Measurements from ENCODE around the gene SPEM2.

Gene SPEM2

DNA sequence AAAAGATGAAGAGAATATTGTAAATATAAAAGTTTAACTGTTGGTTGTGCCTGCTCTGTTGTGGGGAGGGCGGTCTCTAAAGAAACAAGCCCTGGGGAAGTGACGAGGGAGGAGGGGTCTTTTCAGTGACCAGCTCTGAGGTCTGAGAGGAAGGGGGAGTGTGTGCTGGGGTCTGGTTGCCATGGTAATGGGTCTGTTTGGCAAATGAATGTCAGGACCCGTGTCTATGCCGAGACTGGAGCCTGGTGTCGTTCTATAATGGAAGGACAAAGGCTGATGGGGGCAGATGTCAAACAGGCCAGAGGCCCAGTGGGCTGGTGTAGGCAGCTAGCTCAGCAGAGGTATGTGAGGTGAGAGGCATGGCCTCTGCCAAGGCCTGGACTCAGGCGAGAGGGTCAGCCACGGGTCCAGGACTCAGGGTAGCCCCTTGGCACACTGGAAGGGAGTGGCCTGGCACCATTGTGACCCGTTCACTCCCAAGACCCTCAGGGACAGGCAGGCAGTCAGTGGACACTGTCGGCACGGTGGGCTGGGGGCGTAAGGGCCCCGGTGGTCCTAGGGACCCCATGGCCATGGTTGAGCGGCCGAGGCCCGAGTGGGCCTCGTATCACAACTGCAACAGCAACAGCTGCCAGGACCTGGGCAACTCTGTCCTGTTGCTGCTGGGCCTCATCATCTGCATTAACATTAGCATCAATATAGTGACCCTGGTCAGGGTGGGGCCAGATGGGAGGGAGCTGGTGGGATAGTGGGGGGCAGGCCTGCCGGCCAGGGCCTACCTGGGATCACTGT, 5.4 kb upstream of the SPEM2 start, which contains the start of gene SPEM1:
Gene SPEM1, plus strand, starts transcription at position 506 of the 792 bp plus-strand sequence. Its CDS starts 61 bp downstream, at position 567.
- in situ Hi-C loops (cut with MboI; ENCODE audit: low sequenced_read_pairs), result no loop called here

DNA sequence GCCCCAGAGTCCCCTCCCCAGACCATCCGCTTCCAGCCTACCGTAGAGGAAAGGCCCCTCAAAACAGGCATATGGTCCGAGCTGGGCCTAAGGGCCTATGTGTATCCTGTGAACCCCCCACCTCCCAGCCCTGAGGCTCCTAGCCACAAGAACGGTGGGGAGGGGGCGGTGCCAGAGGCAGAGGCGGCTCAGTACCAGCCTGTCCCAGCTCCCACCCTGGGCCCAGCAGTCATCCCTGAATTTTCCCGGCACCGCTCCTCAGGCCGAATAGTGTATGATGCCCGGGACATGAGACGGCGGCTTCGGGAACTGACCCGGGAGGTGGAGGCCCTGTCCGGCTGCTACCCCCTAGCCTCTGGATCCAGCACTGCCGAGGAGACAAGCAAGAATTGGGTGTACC, 4.2 kb upstream of the SPEM2 start:
- in situ Hi-C loops (cut with MboI; ENCODE audit: low sequenced_read_pairs), result no loop called here

DNA sequence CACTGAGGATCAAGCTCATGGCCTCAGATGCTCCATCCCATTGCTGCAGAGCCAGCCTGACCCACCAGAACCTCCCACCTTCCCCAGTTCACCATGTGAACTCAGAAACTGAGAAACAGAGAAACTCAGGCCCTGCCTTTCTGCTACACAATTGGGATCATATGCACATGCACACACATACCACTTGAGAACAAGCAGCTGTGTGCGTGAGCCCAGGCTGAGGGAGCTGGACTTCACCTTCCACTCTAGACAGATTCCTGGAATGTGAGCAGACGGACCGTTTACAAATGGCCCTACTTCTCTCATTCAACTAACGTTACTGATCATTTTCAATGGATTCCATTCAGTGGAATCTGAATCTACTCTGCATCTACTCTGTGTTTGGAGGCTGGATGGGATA, 1.7 kb upstream of the SPEM2 start:
- in situ Hi-C loops (cut with MboI; ENCODE audit: low sequenced_read_pairs), result no loop called here

DNA sequence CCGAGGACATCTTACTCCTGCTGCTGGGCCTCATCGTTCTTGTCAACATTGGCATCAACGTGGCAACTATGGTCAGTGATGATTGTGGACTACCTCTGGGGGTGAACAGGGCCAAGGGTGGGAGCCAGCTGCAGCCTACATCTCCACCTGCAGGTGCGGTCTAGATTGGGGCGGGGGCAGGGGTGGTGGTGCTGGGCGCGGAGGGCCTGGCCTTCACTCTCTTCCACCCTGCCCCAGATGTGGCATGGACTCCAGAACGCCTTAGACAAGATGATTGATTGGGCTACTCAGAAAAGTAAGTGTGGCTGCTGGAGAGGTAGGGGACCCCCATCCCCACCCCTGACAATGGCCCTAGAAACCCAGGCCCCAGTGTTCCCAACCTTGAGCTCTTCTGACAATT, 340 bp downstream of the SPEM2 start:
- in situ Hi-C loops (cut with MboI; ENCODE audit: low sequenced_read_pairs), result no loop called here

DNA sequence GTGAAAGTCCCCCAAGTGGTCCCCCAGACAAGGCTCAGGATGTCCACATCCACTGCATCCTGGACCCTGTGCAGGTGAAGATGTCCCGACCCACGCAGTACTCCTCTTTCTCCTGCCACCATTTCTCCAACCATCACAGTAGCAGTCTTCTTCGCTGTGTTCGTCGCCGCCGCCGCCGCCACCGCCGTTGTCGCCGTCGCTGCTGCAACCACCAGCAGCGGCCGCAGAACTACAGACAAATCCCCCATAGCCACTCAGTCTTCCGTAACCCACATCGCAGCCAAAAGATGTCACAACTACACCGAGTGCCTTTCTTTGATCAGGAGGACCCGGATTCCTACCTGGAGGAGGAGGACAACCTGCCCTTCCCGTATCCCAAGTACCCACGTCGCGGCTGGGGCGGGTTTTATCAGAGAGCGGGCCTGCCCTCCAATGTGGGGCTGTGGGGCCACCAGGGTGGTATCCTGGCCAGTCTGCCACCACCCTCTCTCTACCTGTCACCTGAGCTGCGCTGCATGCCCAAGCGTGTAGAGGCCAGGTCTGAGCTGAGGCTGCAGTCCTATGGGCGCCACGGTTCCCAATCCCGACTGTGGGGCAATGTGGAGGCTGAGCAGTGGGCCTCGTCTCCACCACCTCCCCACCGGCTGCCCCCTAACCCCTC, 917 bp downstream of the SPEM2 start:
- in situ Hi-C loops (cut with MboI; ENCODE audit: low sequenced_read_pairs), result no loop called here

DNA sequence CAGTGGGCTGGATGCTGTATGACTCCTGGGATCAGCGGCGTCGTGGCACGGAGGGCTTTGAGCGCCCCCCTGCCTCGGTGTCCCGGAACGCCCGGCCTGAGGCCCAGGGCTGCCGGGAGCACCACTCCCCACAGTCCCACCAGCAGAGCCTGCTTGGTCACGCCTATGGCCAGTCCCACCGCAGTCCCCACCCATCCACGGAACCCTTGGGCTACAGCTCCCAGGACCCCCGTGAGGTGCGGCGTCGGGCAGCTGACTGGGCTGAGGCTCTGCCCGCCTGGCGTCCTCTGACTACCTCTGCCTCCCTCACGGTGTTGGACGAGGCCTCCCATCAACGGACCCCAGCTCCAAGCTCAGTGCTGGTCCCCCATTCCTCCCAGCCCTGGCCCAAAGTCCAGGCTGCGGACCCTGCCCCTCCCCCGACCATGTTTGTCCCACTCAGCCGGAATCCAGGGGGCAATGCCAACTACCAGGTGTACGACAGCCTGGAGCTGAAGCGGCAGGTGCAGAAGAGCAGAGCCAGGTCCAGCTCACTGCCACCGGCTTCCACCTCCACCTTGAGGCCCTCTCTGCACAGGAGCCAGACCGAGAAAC, 1.6 kb downstream of the SPEM2 start:
- in situ Hi-C loops (cut with MboI; ENCODE audit: low sequenced_read_pairs), result no loop called here

DNA sequence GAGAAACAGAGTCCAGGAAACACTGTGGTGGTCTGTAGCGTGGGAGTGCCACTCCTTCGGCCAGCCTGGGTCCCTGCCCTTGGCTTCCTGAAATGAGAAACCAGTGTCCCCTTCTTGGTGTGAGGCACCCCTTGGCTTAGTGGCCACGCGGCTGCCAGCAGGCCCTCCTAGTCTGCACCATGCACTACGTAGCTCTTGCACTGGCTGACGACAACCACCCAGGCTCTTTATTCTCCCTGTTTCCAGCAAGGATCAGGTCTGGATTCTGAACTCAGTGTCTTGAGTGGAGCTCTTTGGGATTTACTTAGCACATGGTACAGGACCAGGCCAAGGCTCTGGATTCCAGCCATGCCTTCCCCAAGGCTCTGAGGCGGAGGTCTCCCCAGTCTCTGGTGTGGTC, 2.1 kb downstream of the SPEM2 start:
- in situ Hi-C loops (cut with MboI; ENCODE audit: low sequenced_read_pairs), result no loop called here

DNA sequence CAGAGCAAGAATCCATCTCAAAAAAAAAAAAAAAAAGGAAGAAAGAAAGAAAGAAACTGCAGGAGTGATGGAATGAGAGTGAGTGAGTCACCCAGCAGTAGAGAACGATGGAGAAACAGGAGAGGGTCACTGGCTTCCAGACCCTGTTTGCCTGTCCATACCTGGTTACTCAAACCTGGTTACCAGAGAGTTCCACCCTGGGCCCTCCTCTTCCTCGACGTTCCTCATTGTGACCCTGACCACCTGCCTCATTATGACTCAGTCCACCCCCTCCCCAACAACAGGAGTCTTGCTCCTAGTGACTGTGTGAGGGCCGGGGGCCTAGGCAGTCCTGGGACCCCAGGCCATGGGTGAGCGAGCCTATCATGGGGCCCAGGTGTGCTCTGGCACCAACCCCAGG, 3.1 kb downstream of the SPEM2 start, which contains the start of gene SPEM3:
Gene SPEM3, plus strand, starts transcription at position 301 of the 400 bp plus-strand sequence. Its CDS starts 46 bp downstream, at position 347.
- in situ Hi-C loops (cut with MboI; ENCODE audit: low sequenced_read_pairs), result no loop called here

DNA sequence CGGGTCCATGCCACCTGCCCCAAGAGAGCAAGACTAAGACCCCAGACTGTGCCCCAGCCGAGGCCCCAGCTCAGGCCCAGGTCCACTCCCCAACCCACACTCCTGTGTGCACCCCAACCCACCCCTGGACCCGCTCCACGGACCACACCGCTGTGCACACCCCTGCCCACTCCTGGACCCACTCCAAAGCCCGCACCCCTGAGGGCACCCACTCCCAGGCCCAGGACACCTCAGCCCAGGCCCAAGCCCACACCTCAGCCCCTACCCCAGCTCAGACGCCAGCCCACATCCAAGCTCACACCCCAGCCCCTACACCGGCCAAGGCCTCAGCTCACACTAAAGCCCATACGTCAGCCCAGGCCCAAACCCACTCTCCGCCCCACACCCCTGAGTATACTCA, 4.3 kb downstream of the SPEM2 start:
- in situ Hi-C loops (cut with MboI; ENCODE audit: low sequenced_read_pairs), result no loop called here

DNA sequence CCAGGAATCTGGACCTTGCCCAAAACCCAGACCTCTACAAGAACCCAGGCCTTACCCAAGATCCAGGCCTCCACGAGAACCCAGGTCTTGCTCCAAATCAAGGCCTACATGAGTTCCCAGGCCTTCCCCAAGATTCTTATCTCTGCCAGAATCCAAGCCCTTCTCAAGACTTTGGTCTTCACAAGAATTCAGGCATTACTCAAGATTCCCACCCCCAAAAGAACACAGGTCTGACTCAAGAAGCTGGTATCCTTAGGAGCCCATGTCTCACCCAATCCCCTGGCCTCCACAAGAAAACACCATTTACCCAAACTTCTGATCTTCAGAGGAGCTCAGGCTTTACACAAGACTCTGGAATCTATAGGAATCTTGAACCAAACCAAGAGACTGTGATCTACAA, 5.8 kb downstream of the SPEM2 start:
- in situ Hi-C loops (cut with MboI; ENCODE audit: low sequenced_read_pairs), result no loop called here

DNA sequence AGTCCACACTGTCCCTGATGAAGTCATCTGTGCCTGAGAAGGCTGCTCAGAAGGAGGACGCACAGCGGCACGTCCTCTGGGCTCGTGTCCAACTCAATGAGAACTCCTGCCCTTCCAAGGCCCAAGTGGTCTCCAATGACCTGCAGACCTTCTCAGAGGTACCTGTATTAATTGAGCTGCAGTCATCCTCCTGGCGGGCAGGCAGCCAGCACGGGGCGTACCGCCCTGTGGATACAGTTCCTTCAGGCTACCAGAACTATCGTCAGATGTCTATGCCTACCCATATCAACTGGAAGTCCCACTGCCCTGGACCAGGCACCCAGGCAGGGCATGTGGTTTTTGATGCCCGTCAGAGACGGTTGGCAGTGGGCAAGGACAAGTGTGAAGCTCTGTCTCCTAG, 6.9 kb downstream of the SPEM2 start:
- in situ Hi-C loops (cut with MboI; ENCODE audit: low sequenced_read_pairs), result no loop called here

DNA sequence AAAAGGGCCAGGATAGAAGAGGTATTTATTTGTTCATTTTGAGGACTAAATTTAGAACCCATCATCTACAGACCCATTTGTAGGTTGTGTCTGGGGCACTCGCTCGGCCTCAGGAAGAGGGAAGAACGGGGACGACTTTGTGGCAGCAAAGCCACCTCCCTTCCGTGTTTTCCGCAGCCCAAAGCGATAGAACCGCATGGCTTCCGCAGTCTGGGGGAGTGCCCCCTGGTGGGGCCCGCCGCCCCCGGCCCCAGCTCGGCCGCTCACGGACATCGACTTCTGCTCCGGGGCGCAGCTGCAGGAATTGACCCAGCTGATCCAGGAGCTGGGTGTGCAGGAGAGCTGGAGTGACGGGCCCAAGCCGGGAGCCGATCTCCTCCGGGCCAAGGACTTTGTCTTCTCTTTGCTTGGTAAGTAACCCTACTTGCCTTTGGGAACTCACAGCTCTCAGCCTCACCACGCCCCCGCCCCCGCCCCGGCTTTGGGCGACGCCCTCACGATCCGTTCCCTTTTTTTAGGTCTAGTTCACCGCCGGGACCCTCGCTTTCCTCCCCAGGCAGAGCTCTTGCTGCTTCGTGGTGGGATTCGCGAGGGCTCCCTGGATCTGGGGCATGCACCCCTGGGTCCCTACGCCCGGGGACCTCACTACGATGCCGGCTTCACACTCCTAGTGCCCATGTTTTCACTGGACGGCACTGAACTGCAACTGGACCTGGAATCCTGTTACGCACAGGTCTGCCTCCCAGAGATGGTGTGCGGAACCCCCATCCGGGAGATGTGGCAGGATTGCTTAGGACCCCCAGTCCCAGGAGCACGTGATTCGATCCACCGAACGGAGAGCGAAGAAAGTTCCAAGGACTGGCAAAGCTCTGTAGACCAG, 10.5 kb downstream of the SPEM2 start:
- in situ Hi-C loops (cut with MboI; ENCODE audit: low sequenced_read_pairs), result no loop called here

DNA sequence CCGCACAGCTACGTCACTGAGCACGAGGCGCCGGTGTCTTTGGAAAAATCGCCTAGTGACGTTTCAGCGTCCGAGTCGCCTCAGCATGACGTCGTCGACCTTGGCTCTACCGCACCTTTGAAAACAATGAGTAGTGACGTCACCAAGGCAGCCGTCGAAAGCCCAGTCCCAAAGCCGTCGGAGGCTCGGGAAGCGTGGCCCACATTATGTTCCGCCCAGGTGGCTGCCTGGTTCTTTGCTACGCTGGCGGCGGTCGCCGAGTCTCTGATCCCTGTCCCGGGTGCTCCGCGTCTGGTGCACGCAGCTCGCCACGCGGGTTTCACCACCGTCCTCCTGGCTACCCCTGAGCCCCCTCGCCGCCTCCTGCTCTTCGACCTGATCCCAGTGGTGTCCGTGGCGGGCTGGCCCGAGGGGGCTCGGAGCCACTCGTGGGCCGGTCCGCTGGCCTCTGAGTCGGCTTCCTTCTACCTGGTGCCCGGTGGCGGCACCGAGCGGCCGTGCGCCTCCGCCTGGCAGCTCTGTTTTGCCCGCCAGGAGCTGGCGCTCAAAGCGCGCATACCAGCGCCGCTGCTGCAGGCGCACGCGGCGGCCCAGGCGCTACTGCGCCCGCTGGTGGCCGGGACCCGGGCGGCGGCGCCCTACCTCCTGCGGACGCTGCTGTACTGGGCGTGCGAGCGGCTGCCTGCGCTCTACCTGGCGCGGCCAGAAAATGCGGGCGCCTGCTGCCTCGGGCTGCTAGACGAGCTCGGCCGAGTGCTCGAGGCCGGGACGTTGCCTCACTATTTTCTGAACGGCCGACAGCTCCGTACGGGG, 11.3 kb downstream of the SPEM2 start:
- in situ Hi-C loops (cut with MboI; ENCODE audit: low sequenced_read_pairs), result no loop called here

DNA sequence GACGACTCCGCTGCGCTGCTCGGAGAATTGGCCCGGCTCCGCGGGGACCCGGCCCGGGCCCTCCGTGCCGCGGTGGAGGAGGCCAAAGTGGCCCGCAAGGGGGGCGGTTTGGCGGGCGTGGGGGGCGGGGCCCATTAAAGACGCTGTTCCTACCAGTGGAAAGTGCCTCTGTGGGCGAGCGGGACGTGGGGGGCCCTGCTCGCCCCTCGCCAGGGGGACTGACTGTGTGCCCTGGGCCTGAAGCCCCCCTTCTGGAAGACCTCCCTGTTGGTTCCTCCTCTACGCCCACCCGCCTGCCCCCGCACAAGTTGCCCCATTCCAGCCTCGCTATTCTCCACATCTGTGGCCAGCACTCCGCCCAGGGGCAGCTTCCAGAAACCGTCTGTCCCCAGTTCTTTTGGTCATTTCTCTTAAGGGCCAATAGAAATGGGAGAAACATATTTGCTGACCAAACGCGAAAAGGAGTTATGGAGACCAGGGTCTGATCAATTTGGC, 12.0 kb downstream of the SPEM2 start:
- in situ Hi-C loops (cut with MboI; ENCODE audit: low sequenced_read_pairs), result no loop called here

DNA sequence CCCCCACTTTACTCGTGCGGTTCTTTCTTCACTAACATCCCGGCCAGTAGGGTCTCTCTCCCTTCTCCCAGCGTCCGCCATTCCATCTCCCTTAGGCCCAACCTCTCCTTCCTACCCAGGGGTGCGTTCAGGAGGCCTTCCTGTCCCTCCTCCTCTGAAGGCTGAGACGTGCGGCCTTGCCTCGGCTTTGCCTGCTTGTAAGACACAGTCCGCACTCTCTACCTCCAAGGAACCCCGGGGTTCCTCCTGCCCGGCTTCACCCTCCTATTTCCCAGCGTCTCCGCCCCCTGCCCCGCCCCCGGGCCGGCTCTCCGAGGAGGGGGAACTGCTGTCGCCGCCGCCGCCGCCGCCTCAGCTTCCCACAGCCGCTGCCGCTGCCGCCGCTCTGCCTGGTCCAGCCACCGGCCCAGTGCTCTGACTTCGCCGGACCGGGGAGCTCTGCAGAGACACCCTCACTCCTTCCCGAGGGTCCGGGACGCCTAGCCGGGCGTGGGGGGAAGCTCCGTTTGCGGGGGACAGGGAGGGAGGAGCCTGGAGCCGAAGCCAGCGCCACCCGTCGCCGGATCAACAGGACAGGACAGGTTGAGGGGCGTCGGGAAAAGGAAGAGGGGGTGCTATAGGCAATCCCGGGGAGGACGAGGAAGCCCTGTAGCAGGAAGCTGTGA, 12.7 kb downstream of the SPEM2 start:
- in situ Hi-C loops (cut with MboI; ENCODE audit: low sequenced_read_pairs), result no loop called here

DNA sequence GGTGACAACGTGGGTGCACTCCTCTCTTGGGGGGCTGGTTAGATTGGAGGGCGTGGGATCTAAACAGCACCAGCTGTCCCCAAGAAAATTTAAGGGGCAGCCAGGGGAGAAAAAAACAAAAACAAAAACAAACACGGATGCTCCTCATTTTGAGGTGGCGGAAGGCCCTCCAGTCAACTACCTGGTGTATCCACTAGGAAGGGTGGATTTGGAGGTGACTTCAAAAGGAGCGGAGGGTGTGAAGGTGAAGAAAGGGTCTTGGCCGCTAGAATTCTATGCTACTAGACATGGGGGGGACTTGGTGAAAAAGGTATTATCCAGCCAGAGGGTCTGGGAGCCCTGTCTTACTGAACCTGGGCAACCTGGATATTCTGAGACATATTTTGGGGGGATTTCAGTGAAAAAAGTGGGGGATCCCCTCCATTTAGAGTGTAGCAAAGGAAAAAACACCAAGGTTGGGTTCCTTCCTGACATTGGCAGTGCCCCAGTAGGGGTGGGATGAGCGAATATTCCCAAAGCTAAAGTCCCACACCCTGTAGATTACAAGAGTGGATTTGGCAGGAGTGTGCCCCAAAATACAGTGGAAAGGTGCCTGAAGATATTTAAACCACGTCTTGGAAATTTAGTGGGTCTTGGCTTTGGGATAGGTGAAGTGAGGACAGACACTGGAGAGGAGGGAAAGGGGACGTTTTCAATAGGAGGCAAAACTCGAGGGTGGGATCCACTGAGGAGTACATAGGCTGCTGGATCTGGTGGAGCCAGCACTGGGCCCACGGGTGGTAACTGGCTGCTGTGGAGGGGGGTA, 13.4 kb downstream of the SPEM2 start:
- in situ Hi-C loops (cut with MboI; ENCODE audit: low sequenced_read_pairs), result no loop called here

DNA sequence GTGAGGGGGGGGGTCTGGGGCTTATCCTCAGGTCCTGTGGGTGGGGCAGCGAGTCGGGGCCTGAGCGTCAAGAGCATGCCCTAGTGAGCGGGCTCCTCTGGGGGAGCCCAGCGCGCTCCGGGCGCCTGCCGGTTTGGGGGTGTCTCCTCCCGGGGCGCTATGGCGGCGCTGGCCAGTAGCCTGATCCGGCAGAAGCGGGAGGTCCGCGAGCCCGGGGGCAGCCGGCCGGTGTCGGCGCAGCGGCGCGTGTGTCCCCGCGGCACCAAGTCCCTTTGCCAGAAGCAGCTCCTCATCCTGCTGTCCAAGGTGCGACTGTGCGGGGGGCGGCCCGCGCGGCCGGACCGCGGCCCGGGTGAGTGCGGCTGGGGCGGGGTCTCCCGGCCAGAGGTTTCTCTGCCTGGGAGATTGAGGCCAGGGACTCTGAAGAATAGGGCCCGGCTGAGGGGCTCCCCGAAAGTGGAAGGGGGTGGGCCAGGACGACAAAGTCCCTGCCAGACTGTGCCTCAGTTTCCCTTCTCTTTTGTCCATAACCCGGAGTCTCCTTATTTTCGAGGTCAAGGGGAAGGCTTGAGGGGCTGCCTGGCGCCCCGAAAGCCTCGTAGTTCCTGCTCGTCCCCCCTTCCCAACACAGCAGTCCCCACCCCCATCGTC, 14.2 kb downstream of the SPEM2 start, which contains the start of gene FGF11:
Gene FGF11, plus strand, starts transcription at position 51 of the 651 bp plus-strand sequence. Its CDS starts 109 bp downstream, at position 160.
- in situ Hi-C loops (cut with MboI; ENCODE audit: low sequenced_read_pairs), result no loop called here

Measured in hTERT RPE-1 (cell line).